Effector memory CD8-positive, alpha-beta T cell (primary cell): ENCODE results near the gene SNAP47.
A peak's percentile ranks its signal among the peaks of the same experiment; 100 is the strongest.
"Not testable (repeated sequence)": the region's sequence is repeated elsewhere in the genome, so short reads cannot be mapped to it uniquely, and the experiment has no call there.

Source experiments
- ATAC-seq: fragments of 150-1000 bp; cut with Tn5 transposase; replicated peaks from 2 replicates; pipeline ENCODE4 v1.10.0; 2021; ENCODE audit warnings: mild to moderate bottlenecking, moderate library complexity
- DNase-seq, 3 experiments: peaks; one replicate each; pipeline ENCODE4 v3.0.0; 2021
- H3K27ac Mint-ChIP-seq, 2 donors: one replicate each; pipeline ENCODE4 v1.8.0; 2022; ENCODE audit warnings: mild to moderate bottlenecking in 2 of 2, mixed read lengths in 2 of 2, moderate library complexity in 2 of 2
- H3K27me3 Mint-ChIP-seq, 2 donors: one replicate each; pipeline ENCODE4 v1.8.0; 2022; ENCODE audit warnings: mixed read lengths in 2 of 2
- H3K36me3 Mint-ChIP-seq: one replicate; pipeline ENCODE4 v1.8.0; 2022; ENCODE audit warnings: mild to moderate bottlenecking, moderate library complexity, mixed read lengths; ENCODE audit not compliant: insufficient read depth
- H3K4me1 Mint-ChIP-seq, 2 donors: one replicate each; pipeline ENCODE4 v1.8.0; 2022; ENCODE audit warnings: low read depth in 2 of 2, mixed read lengths in 2 of 2
- H3K4me3 Mint-ChIP-seq, 2 donors: one replicate each; pipeline ENCODE4 v1.8.0; 2022; ENCODE audit warnings: mild to moderate bottlenecking in 2 of 2, mixed read lengths in 2 of 2, moderate library complexity in 2 of 2
- H3K9me3 Mint-ChIP-seq, 2 donors: one replicate each; pipeline ENCODE4 v1.8.0; 2022; ENCODE audit warnings: mixed read lengths in 2 of 2
- total RNA-seq, 9 experiments: gene quantifications; one replicate each; lab custom pipeline; 2026; lab: John Stamatoyannopoulos, UW

The SNAP47 gene, protein sequence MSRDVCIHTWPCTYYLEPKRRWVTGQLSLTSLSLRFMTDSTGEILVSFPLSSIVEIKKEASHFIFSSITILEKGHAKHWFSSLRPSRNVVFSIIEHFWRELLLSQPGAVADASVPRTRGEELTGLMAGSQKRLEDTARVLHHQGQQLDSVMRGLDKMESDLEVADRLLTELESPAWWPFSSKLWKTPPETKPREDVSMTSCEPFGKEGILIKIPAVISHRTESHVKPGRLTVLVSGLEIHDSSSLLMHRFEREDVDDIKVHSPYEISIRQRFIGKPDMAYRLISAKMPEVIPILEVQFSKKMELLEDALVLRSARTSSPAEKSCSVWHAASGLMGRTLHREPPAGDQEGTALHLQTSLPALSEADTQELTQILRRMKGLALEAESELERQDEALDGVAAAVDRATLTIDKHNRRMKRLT
- total RNA-seq: 21.5 to 50.1 (median 35.5) reads per million in 9 experiments

DNA sequence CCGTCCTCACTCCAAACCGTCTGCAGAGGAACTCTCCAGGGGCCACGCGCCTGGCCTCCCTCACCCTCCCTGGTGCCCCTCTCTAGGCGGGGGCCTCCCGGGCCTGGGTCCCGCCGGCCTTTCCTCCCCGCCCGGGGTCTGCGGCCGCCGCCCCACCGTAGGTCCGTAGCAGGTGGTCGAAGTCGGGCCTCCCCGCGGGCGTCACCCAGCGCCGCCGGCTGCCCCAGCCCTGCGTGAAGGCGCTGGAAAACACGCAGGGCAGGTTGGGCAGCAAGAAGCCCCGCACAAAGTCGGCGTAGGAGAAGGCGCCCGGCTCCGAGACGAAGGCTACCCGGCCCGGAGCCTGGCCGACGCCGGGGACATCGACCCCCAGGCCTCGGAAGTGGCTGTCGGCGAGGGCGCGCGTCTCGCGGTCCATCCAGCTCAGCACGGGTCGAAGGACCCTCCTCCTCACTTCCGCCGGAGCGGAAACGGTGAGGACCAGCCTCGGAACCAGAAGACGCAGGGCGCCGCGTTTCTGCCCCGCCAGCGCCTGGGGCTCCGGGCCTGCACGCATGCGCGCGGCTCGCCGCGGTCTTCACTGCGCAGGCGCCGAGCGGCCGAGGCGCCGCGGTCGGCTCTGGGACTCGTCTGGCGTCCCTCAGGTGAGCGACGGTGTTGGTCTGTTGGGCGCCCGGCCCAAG lies at the start of gene SNAP47, which contains the start of gene JMJD4:
Gene SNAP47, plus strand, starts transcription at position 580 of the 683 bp plus-strand sequence. CDS start 12,302 bp downstream, outside the sequence.
Gene JMJD4, minus strand, starts transcription at position 447 of the 683 bp plus-strand sequence. Its CDS starts 29 bp downstream, at position 418.
- H3K27me3 Mint-ChIP-seq: no peaks in the 10 kb centered on the region
- peak within 1 kb of the TSS; percentile 96 to 97 for H3K27ac Mint-ChIP-seq
- ATAC-seq (peak; percentile 89), DNase-seq (peak; percentile 89 to 95 (median 92))
- H3K9me3 Mint-ChIP-seq: no peaks in the 10 kb centered on the region
- peaks cover 31% of the 10 kb centered on the region for H3K36me3 Mint-ChIP-seq
- peak within 1 kb of the TSS; percentile 93 to 96 for H3K4me3 Mint-ChIP-seq
- H3K4me1 Mint-ChIP-seq: peaks cover 36 to 50% of the 10 kb centered on the region in 2 donors

DNA sequence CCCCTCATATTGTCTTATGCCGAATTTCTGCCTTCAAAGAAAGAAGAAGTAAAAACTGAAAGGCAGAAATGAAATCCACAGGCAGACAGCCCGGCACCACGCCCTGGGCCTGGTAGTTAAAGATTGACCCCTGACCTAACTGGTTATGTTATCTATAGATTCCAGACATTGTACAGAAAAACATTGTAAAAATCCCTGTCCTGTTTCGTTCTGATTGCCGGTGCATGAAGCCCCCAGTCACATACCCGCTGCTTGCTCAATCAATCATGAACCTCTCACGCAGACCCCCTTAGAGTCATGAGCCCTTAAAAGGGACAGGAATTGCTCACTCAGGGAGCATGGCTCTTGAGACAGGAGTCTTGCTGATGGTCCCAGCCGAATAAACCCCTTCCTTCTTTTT lies 49.4 kb upstream of the SNAP47 start:
- no peak overlapping the region for H3K27ac Mint-ChIP-seq
- DNase-seq (no peak), ATAC-seq (no peak)
- H3K9me3 Mint-ChIP-seq: peaks cover 14 to 16% of the 10 kb centered on the region in 2 donors
- H3K27me3 Mint-ChIP-seq: no peaks in the 10 kb centered on the region
- no peaks in the 10 kb centered on the region for H3K36me3 Mint-ChIP-seq
- H3K4me1 Mint-ChIP-seq: no peaks in the 10 kb centered on the region
- no peak overlapping the region for H3K4me3 Mint-ChIP-seq

DNA sequence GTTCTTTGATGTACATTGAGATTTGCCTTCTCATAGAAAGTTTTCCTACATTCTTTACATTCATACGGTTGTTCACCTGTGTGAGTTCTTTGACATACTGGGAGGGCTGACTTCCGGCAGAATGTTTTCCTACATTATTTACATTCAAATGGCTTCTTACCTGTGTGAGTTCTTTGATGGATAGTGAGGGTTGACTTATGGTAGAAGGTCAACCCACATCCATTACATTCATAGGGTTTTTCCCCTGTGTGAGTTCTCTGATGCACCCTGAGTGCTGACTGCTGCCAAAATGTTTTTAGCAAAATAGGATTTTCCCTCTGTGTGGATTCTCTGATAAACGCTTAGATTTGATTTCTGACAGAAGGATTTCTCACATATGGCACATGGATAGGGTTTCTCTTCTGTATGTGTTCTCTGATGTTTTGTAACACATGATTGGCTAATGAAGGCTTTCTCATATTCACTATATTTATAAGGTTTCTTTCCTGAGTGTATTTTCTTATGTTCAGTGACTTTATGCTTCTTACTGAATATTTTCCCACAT lies 37.8 kb upstream of the SNAP47 start:
- H3K36me3 Mint-ChIP-seq: no peaks in the 10 kb centered on the region
- no peak overlapping the region for H3K27ac Mint-ChIP-seq
- H3K27me3 Mint-ChIP-seq: peaks cover 16 to 24% of the 10 kb centered on the region in 2 donors
- ATAC-seq (no peak), DNase-seq (no peak)
- peaks cover 11 to 16% of the 10 kb centered on the region in 2 donors for H3K9me3 Mint-ChIP-seq
- H3K4me1 Mint-ChIP-seq: no peaks in the 10 kb centered on the region
- no peak overlapping the region for H3K4me3 Mint-ChIP-seq

DNA sequence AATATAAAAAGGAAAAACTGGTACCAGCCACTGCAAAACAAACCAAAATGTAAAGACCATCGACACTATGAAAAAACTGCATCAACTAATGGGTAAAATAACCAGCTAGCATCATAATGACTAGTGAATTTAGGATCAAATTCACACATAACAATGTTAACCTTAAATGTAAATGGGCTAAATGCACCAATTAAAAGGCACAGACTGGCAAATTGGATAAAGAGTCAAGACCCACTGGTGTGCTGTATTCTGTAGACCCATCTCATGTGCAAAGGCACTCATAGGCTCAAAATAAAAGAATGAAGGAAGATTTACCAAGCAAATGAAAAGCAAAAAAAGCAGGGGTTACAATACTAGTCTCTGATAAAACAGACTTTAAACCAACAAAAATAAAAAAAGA lies 33.6 kb upstream of the SNAP47 start:
- not testable (repeated sequence) for H3K36me3 Mint-ChIP-seq, ATAC-seq, DNase-seq, H3K4me1 Mint-ChIP-seq, H3K27ac Mint-ChIP-seq, H3K4me3 Mint-ChIP-seq
- Mint-ChIP-seq H3K9me3 (peaks cover 10 to 12% of the 10 kb centered on the region in 2 donors), H3K27me3 (peaks cover 9 to 18% of the 10 kb centered on the region in 2 donors)

DNA sequence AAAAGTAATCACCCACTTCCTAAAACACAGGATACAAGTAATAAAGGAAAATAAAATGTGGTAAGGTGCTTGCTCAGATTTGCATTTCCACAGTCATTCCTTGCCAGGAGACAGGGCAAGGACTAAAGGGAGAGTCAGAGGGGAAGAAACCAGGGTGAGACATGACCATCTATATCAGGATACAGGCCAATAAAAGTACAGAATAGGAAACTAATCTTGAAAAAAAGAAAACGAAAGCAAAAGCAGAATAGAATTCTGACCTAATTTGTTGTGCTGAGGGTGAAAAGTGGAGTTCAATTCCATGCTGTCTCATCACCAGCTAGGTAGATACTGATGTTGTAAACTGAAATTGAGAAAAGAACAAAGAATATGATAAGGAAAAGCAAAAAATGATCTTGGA lies 27.4 kb upstream of the SNAP47 start:
- Mint-ChIP-seq H3K4me3 (peak overlapping the region; percentile 48 to 55), H3K36me3 (no peaks in the 10 kb centered on the region), H3K27me3 (no peaks in the 10 kb centered on the region), H3K9me3 (peaks cover 0 to 1% of the 10 kb centered on the region in 2 donors), H3K4me1 (peaks cover 6 to 9% of the 10 kb centered on the region in 2 donors), H3K27ac (peak overlapping the region; percentile 71 to 73)
- DNase-seq (no peak), ATAC-seq (peak; percentile 45)

DNA sequence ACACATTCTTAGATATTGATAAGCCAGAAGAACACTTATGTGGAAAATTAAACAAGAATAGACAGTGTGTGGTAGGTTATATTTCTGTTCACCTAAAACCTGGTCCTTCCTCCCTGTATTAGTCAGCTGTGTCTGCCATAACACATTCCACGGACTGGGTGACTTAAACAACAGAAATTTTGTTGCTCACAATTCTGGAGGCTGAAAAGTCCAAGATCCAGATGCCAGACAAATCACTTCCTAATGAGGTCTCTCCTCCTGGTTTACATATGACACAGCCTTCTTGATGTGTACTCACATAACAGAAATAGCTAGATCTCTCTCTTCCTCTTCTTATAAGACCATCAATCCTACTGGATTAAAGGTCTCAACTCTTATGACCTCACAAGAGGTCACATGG lies 25.8 kb upstream of the SNAP47 start:
- DNase-seq (no peak), ATAC-seq (no peak)
- H3K4me1 Mint-ChIP-seq: peaks cover 6 to 9% of the 10 kb centered on the region in 2 donors
- H3K4me3 Mint-ChIP-seq: no peak overlapping the region
- H3K27ac Mint-ChIP-seq: no peak overlapping the region
- H3K36me3 Mint-ChIP-seq: no peaks in the 10 kb centered on the region
- H3K9me3 Mint-ChIP-seq: peaks cover 1 to 3% of the 10 kb centered on the region in 2 donors
- peaks cover 0 to 4% of the 10 kb centered on the region in 2 donors for H3K27me3 Mint-ChIP-seq

DNA sequence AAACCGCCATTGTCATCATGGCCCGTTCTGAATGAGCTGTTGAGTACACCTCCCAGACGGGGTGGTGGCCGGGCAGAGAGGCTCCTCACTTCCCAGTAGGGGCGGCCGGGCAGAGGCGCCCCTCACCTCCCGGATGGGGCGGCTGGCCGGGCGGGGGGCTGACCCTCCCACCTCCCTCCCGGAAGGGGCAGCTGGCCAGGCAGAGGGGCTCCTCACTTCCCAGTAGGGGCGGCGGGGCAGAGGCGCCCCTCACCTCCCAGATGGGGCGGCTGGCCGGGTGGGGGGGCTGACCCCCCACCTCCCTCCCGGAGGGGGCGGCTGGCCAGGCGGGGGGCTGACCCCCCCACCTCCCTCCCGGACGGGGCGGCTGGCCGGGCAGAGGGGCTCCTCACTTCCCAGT lies 24.8 kb upstream of the SNAP47 start:
- H3K36me3 Mint-ChIP-seq, H3K4me1 Mint-ChIP-seq, DNase-seq, H3K4me3 Mint-ChIP-seq, ATAC-seq, H3K27me3 Mint-ChIP-seq, H3K9me3 Mint-ChIP-seq, H3K27ac Mint-ChIP-seq: not testable (repeated sequence)

DNA sequence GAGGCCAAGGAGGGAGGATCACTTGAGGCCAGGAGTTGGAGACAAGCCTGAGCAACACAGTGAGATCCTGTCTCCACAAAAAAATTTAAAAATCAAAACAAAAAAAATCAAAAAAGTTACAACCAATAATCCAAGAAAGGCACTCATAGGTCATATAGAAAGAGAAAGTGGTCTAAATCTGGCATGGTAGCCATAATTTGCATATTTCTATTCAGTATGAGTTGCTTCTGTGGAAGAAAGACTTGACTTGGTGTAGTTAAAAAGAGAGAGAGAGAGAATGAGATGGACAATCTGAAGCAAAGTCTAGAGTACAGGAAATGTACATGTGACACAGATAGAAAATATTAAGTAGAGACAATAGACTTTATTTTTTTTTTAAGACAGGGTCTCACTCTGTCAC lies 22.6 kb upstream of the SNAP47 start:
- no peak for ATAC-seq
- Mint-ChIP-seq H3K9me3 (peaks cover 8 to 15% of the 10 kb centered on the region in 2 donors), H3K4me3 (no peak overlapping the region), H3K27ac (no peak overlapping the region), H3K4me1 (peaks cover 6 to 7% of the 10 kb centered on the region in 2 donors), H3K36me3 (no peaks in the 10 kb centered on the region), H3K27me3 (peaks cover 0 to 4% of the 10 kb centered on the region in 2 donors)
- no peak for DNase-seq

DNA sequence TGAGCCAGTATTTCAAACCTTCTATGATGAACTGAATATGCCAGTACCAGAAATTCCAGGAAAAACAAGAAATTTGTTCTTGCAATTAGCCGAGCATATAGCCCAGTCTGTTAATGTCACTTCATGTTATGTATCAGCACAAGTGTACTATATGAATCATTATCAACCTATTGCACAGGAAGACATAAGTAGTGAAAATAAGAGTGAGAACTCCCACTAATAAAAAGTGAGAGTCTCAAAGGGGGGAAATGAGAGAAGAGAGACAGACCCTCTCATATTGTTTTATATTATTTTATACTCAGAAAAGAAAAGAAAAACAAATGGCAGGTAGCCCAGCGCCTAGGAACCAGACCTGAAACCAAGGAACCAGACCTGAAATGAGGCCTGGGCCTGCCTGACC lies 16.3 kb upstream of the SNAP47 start:
- H3K9me3 Mint-ChIP-seq: peaks cover 19 to 41% of the 10 kb centered on the region in 2 donors
- H3K4me3 Mint-ChIP-seq: no peak overlapping the region
- DNase-seq (no peak), ATAC-seq (no peak)
- no peaks in the 10 kb centered on the region for H3K36me3 Mint-ChIP-seq
- no peaks in the 10 kb centered on the region for H3K4me1 Mint-ChIP-seq
- H3K27ac Mint-ChIP-seq: no peak overlapping the region
- peaks cover 7 to 9% of the 10 kb centered on the region in 2 donors for H3K27me3 Mint-ChIP-seq

DNA sequence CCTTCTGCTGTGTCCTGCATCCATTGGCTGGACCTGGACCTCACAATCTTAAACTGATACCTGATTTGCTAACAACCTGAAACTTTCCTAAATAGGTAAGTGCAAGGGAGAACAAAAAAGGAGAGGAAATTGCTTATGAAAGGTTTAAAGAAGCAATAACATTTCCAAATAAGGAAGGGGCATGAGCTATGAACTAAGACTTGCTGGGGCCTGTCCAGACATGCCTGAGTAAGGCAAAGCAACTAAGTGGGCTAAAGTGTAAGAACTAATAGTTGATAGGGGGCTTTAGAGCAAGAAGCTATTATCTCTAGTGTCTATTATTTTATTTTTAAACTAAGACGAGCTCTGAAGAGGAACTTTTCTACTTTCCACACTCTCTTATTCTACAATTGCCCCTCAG lies 11.8 kb upstream of the SNAP47 start:
- Mint-ChIP-seq H3K4me3 (no peak overlapping the region), H3K9me3 (peaks cover 12 to 26% of the 10 kb centered on the region in 2 donors), H3K4me1 (peaks cover 4 to 5% of the 10 kb centered on the region in 2 donors), H3K36me3 (no peaks in the 10 kb centered on the region), H3K27ac (no peak overlapping the region), H3K27me3 (peaks cover 9% of the 10 kb centered on the region in 2 donors)
- DNase-seq (no peak), ATAC-seq (no peak)

DNA sequence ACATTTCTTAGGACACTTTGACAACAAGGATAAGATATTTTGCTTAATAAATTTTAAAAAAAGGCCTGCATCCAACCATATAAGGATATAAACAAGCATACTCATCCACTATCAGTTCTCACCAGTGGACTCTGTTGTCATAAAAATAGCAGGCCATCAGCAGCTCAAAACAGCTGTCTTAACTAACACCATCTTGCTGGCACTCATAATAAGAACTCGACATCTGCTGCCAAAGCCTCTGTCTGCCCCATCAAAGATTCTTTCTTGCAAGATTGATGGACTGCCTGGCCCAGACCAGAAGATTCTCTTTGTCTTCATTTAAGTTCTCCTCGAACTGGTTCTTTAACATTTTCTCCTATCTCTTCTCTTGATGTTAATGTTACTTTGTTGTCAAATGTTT lies 10.2 kb upstream of the SNAP47 start:
- DNase-seq: no peak
- Mint-ChIP-seq H3K4me3 (no peak overlapping the region), H3K27me3 (peaks cover 6 to 9% of the 10 kb centered on the region in 2 donors), H3K36me3 (no peaks in the 10 kb centered on the region), H3K27ac (no peak overlapping the region), H3K4me1 (peaks cover 11 to 17% of the 10 kb centered on the region in 2 donors), H3K9me3 (peaks cover 10 to 17% of the 10 kb centered on the region in 2 donors)
- no peak for ATAC-seq

DNA sequence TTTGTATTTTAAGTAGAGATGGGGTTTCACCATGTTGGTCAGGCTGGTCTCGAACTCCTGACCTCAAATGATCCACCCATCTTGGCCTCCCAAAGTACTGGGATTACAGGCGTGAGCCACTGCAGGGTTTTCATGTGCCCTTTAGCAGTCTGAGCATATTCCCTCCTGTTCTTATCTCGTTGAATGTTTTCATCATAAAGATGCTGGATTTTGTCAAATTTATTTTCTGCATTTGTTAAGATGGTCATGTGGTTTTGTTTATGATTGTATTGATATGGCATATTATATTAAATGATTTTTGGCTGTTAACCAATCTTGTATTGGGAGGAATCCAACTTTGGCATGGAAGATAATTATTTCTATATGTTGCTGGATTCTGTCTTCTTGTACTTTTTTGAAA lies 8.9 kb upstream of the SNAP47 start:
- DNase-seq: no peak
- no peak for ATAC-seq
- H3K4me1 Mint-ChIP-seq: peaks cover 11 to 18% of the 10 kb centered on the region in 2 donors
- H3K27me3 Mint-ChIP-seq: peaks cover 0 to 9% of the 10 kb centered on the region in 2 donors
- no peaks in the 10 kb centered on the region for H3K36me3 Mint-ChIP-seq
- H3K9me3 Mint-ChIP-seq: peaks cover 5% of the 10 kb centered on the region in 2 donors
- H3K27ac Mint-ChIP-seq: no peak overlapping the region
- H3K4me3 Mint-ChIP-seq: no peak overlapping the region

DNA sequence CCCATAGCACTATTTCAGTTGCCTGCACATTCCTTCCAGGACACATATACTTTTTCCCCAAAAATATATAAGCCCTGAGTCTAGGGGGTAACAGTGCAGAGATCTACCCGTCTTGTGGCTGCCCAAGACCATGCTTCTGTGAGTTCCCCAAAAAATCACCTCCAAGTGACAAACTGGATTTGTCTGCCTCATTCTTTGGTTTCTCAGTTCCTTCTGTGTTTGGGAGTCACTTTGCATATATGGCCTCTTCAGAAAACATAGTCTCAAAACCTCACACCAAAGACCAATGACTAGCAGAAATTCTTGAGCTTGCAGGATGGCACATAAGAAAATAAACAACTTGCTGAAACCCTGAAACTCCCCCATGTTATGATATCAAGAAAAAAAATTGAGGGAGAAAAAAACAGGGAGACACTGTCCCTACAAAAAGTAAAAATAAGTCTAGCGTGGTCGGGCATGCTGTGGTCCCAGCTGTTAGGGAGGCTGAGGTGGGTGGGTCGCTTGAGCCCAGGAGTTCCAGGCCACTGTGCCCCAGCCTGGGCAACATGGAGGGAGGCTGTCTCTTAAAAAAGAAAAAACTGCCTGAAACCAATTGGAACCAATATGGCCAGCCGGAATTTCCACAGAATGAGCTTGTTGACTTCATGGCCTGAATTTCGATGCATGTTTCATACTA lies 8.2 kb upstream of the SNAP47 start:
- H3K4me3 Mint-ChIP-seq: no peak overlapping the region
- peaks cover 0 to 5% of the 10 kb centered on the region in 2 donors for H3K9me3 Mint-ChIP-seq
- H3K27ac Mint-ChIP-seq: no peak overlapping the region
- DNase-seq: no peak
- peaks cover 11 to 18% of the 10 kb centered on the region in 2 donors for H3K4me1 Mint-ChIP-seq
- H3K36me3 Mint-ChIP-seq: no peaks in the 10 kb centered on the region
- ATAC-seq: no peak
- H3K27me3 Mint-ChIP-seq: peaks cover 0 to 9% of the 10 kb centered on the region in 2 donors
